ENCODE results near the gene SIM1.

SIM1 gene

DNA sequence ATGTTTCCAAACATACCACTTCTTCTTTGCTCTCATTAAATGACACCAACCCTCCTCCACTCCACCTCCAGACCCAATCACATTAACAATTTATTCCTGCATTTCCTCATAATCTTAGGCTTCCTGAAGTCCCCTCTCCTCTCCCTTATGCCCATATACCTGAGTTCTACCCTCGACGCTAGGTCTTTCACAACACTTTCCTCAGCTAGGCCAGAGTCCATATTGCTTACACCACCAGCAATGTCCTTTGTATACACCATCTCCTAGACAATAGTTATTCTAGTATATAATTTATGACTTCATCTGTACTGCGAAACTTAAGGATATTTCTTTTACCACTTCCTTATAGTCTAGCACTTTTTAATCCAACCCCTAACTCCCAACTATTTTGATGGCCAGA lies 47.7 kb downstream of the SIM1 start:
- TF ChIP-seq POLR2AphosphoS5 (IDR thresholded peaks at IDR 0.05; ENCODE audit: low read depth) = no peak
- no peak for TF ChIP-seq SPI1 (IDR thresholded peaks at IDR 0.05; ENCODE audit: borderline replicate concordance, low read depth)
- TF ChIP-seq GABPA (IDR thresholded peaks at IDR 0.05; ENCODE audit: low read depth) = no peak
- TF ChIP-seq CTCF (IDR thresholded peaks at IDR 0.05; ENCODE audit: insufficient read depth, low read length) = no peak
- TF ChIP-seq, protein P1, sequence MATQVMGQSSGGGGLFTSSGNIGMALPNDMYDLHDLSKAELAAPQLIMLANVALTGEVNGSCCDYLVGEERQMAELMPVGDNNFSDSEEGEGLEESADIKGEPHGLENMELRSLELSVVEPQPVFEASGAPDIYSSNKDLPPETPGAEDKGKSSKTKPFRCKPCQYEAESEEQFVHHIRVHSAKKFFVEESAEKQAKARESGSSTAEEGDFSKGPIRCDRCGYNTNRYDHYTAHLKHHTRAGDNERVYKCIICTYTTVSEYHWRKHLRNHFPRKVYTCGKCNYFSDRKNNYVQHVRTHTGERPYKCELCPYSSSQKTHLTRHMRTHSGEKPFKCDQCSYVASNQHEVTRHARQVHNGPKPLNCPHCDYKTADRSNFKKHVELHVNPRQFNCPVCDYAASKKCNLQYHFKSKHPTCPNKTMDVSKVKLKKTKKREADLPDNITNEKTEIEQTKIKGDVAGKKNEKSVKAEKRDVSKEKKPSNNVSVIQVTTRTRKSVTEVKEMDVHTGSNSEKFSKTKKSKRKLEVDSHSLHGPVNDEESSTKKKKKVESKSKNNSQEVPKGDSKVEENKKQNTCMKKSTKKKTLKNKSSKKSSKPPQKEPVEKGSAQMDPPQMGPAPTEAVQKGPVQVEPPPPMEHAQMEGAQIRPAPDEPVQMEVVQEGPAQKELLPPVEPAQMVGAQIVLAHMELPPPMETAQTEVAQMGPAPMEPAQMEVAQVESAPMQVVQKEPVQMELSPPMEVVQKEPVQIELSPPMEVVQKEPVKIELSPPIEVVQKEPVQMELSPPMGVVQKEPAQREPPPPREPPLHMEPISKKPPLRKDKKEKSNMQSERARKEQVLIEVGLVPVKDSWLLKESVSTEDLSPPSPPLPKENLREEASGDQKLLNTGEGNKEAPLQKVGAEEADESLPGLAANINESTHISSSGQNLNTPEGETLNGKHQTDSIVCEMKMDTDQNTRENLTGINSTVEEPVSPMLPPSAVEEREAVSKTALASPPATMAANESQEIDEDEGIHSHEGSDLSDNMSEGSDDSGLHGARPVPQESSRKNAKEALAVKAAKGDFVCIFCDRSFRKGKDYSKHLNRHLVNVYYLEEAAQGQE (IDR thresholded peaks at IDR 0.05; ENCODE audit: insufficient replicate concordance, low read depth) = no peak

DNA sequence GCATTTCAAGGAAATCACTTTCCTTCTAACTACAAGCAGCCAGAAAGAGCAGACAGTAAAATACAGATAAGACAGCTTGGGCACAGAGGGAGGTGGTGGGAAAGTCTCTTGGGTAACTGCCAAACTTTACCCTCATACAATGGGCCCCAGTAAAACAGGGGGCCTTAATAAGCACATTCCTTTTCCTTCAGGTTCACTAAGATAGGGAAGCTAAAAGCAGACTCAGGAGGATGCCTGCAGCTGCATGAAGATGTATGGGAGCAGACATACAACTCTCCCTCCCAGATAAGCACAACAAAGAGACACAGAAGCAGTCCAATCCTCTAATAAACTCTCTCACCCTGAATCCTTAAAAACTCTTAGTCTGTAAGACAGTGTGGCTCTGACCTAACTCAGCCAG lies 49.0 kb downstream of the SIM1 start:
- DNase-seq (ENCODE audit: low read depth in 1 of 2, low spot score in 1 of 2) = no peak
- H3K4me3 ChIP-seq (replicated peaks; ENCODE audit: insufficient read depth, low read length) = no peak overlapping the region
- no peak overlapping the region for H3K27ac ChIP-seq (replicated peaks)
- TF ChIP-seq GABPA (IDR thresholded peaks at IDR 0.05; ENCODE audit: low read depth) (no peak), POLR2AphosphoS5 (IDR thresholded peaks at IDR 0.05; ENCODE audit: low read depth) (no peak), SPI1 (IDR thresholded peaks at IDR 0.05; ENCODE audit: borderline replicate concordance, low read depth) (no peak), CTCF (IDR thresholded peaks at IDR 0.05; ENCODE audit: insufficient read depth, low read length) (no peak)
- TF ChIP-seq, protein P1 (IDR thresholded peaks at IDR 0.05; ENCODE audit: insufficient replicate concordance, low read depth) = no peak
- H3K27me3 ChIP-seq (ENCODE audit: insufficient read depth, poor library complexity, severe bottlenecking) = no peaks in the 10 kb centered on the region

More for the DNA sequence above, 47.7 kb downstream of the SIM1 start:
- no peak for DNase-seq (ENCODE audit: low read depth in 1 of 2, low spot score in 1 of 2)
- Histone ChIP-seq H3K4me3 (replicated peaks; ENCODE audit: insufficient read depth, low read length) (no peak overlapping the region), H3K27me3 (ENCODE audit: insufficient read depth, poor library complexity, severe bottlenecking) (no peaks in the 10 kb centered on the region), H3K27ac (replicated peaks) (no peak overlapping the region)

GRCh38 chr6:100412872-100413271 lies 51.8 kb downstream of the SIM1 start:
- no peak for TF ChIP-seq CTCF (IDR thresholded peaks at IDR 0.05; ENCODE audit: insufficient read depth, low read length)
- no peak for TF ChIP-seq GABPA (IDR thresholded peaks at IDR 0.05; ENCODE audit: low read depth)
- no peak for TF ChIP-seq SPI1 (IDR thresholded peaks at IDR 0.05; ENCODE audit: borderline replicate concordance, low read depth)
- TF ChIP-seq POLR2AphosphoS5 (IDR thresholded peaks at IDR 0.05; ENCODE audit: low read depth) = no peak
- TF ChIP-seq, protein P1 (IDR thresholded peaks at IDR 0.05; ENCODE audit: insufficient replicate concordance, low read depth) = no peak
- Histone ChIP-seq H3K4me3 (replicated peaks; ENCODE audit: insufficient read depth, low read length) (no peak overlapping the region), H3K27me3 (ENCODE audit: insufficient read depth, poor library complexity, severe bottlenecking) (no peaks in the 10 kb centered on the region), H3K27ac (replicated peaks) (no peak overlapping the region)
- DNase-seq (ENCODE audit: low read depth in 1 of 2, low spot score in 1 of 2) = no peak

Data from HL-60 (cell line).